Endothelial cell of umbilical vein (primary cell): ENCODE measurements around the gene CCER1.

Source experiments
- CTCF ChIP-seq, 2 donors: IDR thresholded peaks; 1 replicate in 1 of 2; 2 replicates in 1 of 2; pipeline ENCODE4 v1.5.1; 2011; ENCODE audit warnings: low read length in 2 of 2, mild to moderate bottlenecking in 2 of 2, moderate library complexity in 2 of 2, control low read depth in 1 of 2, inconsistent platforms in 1 of 2, low read depth in 1 of 2; ENCODE audit not compliant: insufficient read depth in 1 of 2; ENCODE audit errors: extremely low read depth in 1 of 2
- EZH2 ChIP-seq: IDR thresholded peaks from 2 replicates; pipeline ENCODE4 v1.6.1; 2012; ENCODE audit warnings: borderline replicate concordance, low read depth, mild to moderate bottlenecking, moderate library complexity, low read length, inconsistent platforms; ENCODE audit not compliant: severe bottlenecking
- FOS ChIP-seq: IDR thresholded peaks from 2 replicates; pipeline ENCODE4 v1.6.1; 2011; ENCODE audit warnings: mild to moderate bottlenecking, low read length, moderate library complexity, borderline replicate concordance; ENCODE audit not compliant: insufficient read depth
- GATA2 ChIP-seq: IDR thresholded peaks from 2 replicates; pipeline ENCODE4 v1.7.0; 2011; ENCODE audit warnings: low read depth, mild to moderate bottlenecking, moderate library complexity, mixed read lengths, low read length; ENCODE audit not compliant: insufficient read length, insufficient read depth
- JUN ChIP-seq: IDR thresholded peaks from 2 replicates; pipeline ENCODE4 v1.6.1; 2011; ENCODE audit warnings: borderline replicate concordance, low read depth; ENCODE audit not compliant: insufficient read length, insufficient read depth
- MYC ChIP-seq: IDR thresholded peaks from one replicate; pipeline ENCODE4 v1.6.1; 2011; ENCODE audit warnings: mild to moderate bottlenecking, low read depth, low read length
- POLR2A ChIP-seq: IDR thresholded peaks from 2 replicates; pipeline ENCODE4 v1.6.1; 2012; ENCODE audit warnings: low read depth, mild to moderate bottlenecking, control low read depth, low read length
- POLR2AphosphoS5 ChIP-seq: IDR thresholded peaks from 2 replicates; pipeline ENCODE4 v1.6.1; 2012; ENCODE audit warnings: low read depth, mild to moderate bottlenecking, control low read depth, low read length, moderate library complexity; ENCODE audit not compliant: insufficient read depth
- TF ChIP-seq, protein P1 (sequence below): IDR thresholded peaks from 2 replicates; pipeline ENCODE4 v1.6.1; 2011; ENCODE audit not compliant: insufficient read depth, insufficient read length

DNA sequence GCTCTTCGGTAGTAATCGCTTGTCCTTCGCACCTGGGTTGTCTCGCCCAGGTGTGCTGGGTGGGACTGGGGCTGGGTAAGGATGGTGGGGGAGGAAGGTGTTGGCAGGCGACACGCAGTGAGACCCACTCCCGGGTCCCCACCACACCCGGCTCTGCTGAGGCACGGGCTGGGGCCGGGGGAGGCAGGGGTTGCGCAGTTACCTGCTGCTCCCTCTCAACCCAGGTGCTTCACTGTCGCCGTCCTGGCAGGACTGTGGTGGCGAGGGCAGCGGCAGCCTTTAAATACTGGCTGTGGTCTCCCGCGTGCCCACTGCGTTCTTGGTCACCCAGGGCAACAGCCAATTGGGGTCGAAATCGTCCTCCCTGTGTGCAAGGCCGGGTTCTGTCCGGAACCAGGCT is at the start of gene CCER1:
- TF ChIP-seq CTCF (IDR thresholded peaks at IDR 0.05; ENCODE audit: extremely low read depth in 1 of 2, insufficient read depth in 1 of 2, low read depth in 1 of 2, low read length in 2 of 2): no peak
- no peak for TF ChIP-seq MYC
- TF ChIP-seq POLR2AphosphoS5: no peak
- TF ChIP-seq FOS: no peak
- TF ChIP-seq, protein P1, sequence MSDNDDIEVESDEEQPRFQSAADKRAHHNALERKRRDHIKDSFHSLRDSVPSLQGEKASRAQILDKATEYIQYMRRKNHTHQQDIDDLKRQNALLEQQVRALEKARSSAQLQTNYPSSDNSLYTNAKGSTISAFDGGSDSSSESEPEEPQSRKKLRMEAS: no peak
- no peak for TF ChIP-seq POLR2A
- TF ChIP-seq EZH2: no peak
- TF ChIP-seq GATA2: no peak
- no peak for TF ChIP-seq JUN
